Stimulated activated naive B cell treated with anti-CD40 and anti-IgM and Interleukin-4, amounts not matched to agents 10 μg/mL and 1 μg/mL and 100 μg/mL, for 72 hours (primary cell): Measurements from ENCODE around the gene HSD11B1.
A peak's percentile ranks its signal among the peaks of the same experiment; 100 is the strongest.

ENCODE experiments used
- ATAC-seq, 2 donors: fragments of 150-1000 bp; cut with Tn5 transposase; replicated peaks; 2 replicates each; pipeline ENCODE4 v1.10.0; 2021; ENCODE audit warnings: moderate library complexity in 1 of 2
- DNase-seq: peaks from one replicate; pipeline ENCODE4 v3.0.0; 2021
- H3K27ac Mint-ChIP-seq: one replicate; pipeline ENCODE4 v1.8.0; 2022; ENCODE audit warnings: mild to moderate bottlenecking, mixed read lengths
- H3K27me3 Mint-ChIP-seq, 2 donors: one replicate each; pipeline ENCODE4 v1.8.0; 2022; ENCODE audit warnings: mixed read lengths in 2 of 2
- H3K36me3 Mint-ChIP-seq, 2 donors: one replicate each; pipeline ENCODE4 v1.8.0; 2022; ENCODE audit warnings: mixed read lengths in 2 of 2, mild to moderate bottlenecking in 1 of 2
- H3K4me1 Mint-ChIP-seq, 2 donors: one replicate each; pipeline ENCODE4 v1.8.0; 2022; ENCODE audit warnings: mixed read lengths in 2 of 2, mild to moderate bottlenecking in 1 of 2
- H3K4me3 Mint-ChIP-seq, 2 donors: one replicate each; pipeline ENCODE4 v1.8.0; 2022; ENCODE audit warnings: mild to moderate bottlenecking in 2 of 2, mixed read lengths in 2 of 2, moderate library complexity in 1 of 2
- H3K9me3 Mint-ChIP-seq, 2 donors: one replicate each; pipeline ENCODE4 v1.8.0; 2022; ENCODE audit warnings: mixed read lengths in 2 of 2, mild to moderate bottlenecking in 1 of 2

HSD11B1 gene

DNA sequence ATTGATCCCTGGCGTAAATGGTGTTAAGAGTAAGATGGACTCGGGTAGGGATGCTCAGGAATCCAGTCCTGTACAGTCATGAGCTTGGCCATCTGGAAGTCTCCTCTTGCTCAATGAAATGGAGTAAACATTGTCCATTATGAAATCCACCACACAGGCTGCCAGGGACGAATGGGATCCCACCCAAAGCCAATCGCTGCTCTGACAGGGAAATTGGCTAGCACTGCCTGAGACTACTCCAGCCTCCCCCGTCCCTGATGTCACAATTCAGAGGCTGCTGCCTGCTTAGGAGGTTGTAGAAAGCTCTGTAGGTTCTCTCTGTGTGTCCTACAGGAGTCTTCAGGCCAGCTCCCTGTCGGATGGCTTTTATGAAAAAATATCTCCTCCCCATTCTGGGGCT, at the start of gene HSD11B1:
TSS of gene HSD11B1 (plus strand) at position 263 of the 400 bp plus-strand sequence. CDS start at position 360, 97 bp downstream.
- Mint-ChIP-seq H3K9me3 (peaks cover 5 to 9% of the 10 kb centered on the region in 2 donors), H3K4me1 (peaks cover 5 to 10% of the 10 kb centered on the region in 2 donors), H3K36me3 (peaks cover 0 to 4% of the 10 kb centered on the region in 2 donors), H3K27ac (peak within 1 kb of the TSS; percentile 14), H3K4me3 (peak within 1 kb of the TSS in 1 of 2 donors; percentile 28), H3K27me3 (peaks cover 30 to 43% of the 10 kb centered on the region in 2 donors)
- DNase-seq (no peak), ATAC-seq (no peak)

DNA sequence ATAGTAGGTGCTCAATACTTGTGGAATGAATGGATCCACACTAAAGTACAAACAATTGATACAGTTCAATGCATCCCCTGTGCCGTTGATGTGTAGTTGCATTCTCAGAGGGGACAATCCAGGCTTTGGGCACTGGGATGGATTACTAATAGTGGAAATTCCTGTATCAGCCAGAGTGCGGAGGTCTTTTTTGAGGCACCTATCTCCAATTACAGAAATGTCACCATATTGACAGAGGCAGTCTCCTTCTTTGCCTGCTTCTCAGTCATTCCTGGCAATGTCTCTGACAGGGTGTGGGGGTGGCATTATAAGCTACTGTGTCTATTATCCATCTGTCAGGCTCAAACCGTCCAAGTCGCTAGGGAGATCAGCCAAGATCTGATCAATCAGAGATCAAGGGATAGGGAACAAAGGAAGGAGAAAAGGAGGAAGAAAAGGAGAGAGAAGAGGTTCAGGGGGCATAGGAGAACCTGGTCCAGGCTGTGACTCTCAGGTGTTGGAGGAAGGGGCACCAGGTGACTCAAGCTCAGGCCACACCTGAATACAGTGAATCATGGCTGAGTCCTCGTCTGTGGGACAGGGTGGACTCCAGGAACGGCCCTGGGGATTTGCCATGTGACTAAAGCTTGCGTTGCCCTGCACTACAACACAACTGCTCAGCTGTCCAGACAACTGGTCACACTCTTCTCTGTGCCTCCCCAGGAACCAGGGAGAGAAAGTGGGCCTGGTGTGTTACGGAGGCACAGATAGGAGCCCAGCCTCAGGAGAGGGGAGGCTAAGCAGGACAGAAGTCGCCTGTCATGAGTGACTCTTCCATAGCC, 49.0 kb upstream of the HSD11B1 start:
- peaks cover 24 to 32% of the 10 kb centered on the region in 2 donors for H3K27me3 Mint-ChIP-seq
- no peaks in the 10 kb centered on the region for H3K36me3 Mint-ChIP-seq
- H3K9me3 Mint-ChIP-seq, result no peaks in the 10 kb centered on the region
- no peak overlapping the region for H3K27ac Mint-ChIP-seq
- H3K4me1 Mint-ChIP-seq, result peaks cover 10 to 19% of the 10 kb centered on the region in 2 donors
- H3K4me3 Mint-ChIP-seq, result no peak overlapping the region
- DNase-seq, result no peak
- no peak for ATAC-seq

DNA sequence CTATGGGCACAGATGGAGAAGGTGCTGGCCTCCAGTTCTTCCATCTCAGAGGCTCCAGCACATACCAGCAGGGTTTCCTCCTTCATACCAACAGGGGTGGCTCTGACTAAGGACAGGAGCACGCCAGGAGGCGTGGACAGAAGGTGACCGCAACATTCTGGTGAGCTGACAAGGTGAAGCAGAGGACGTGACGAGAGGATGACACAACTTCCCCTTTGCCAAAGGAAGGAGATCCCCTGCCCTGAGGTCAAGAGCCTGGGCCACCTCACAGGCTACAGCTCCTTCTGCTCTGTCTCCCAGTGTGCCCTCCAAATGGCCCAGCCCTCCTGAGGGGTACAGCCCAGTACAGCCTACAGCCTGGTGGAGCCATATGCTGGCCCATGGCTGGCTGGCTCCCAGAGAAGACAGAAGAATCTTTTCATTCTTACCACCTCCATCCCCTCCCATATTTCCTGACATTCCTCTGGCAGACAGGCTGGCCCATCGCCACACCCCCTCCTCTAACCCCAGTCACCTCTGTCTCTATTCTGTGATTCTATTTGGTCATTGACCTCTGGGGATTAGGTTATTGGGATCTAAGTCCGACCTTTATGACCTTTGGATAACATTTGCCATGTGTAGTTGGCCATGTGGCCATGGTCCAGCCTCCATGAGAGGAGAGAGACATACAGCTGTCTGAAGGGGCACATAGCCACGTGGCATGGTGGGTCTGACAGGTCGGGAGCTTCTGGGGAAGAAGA, 47.3 kb upstream of the HSD11B1 start:
- H3K9me3 Mint-ChIP-seq, result no peaks in the 10 kb centered on the region
- no peaks in the 10 kb centered on the region for H3K36me3 Mint-ChIP-seq
- no peak for DNase-seq
- ATAC-seq, result peak in 1 of 2 donors; percentile 37
- H3K27ac Mint-ChIP-seq, result no peak overlapping the region
- peaks cover 24 to 32% of the 10 kb centered on the region in 2 donors for H3K27me3 Mint-ChIP-seq
- peaks cover 8 to 19% of the 10 kb centered on the region in 2 donors for H3K4me1 Mint-ChIP-seq
- H3K4me3 Mint-ChIP-seq, result no peak overlapping the region

DNA sequence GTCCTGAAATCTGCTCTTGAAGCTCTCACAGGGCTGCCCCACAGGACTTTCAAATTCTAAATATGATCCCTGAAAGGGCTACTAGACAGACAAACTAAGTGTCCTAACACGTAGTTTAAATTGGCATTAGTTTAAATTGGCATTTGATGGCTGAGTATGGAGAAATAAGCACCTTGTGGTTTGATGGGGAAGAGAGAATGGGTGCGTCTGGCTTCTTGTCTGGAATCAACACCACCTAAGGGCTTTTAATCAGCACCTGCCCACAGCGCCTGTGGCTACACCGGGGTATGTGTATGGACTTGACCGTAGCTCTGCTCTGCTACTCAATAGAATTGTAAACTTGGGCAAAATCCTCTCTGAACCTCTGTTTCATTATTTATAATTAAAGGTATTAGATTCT, 46.7 kb upstream of the HSD11B1 start:
- ATAC-seq, result no peak
- Mint-ChIP-seq H3K4me3 (no peak overlapping the region), H3K36me3 (no peaks in the 10 kb centered on the region), H3K27me3 (peaks cover 27 to 34% of the 10 kb centered on the region in 2 donors), H3K9me3 (no peaks in the 10 kb centered on the region), H3K4me1 (peaks cover 8 to 19% of the 10 kb centered on the region in 2 donors), H3K27ac (no peak overlapping the region)
- no peak for DNase-seq

DNA sequence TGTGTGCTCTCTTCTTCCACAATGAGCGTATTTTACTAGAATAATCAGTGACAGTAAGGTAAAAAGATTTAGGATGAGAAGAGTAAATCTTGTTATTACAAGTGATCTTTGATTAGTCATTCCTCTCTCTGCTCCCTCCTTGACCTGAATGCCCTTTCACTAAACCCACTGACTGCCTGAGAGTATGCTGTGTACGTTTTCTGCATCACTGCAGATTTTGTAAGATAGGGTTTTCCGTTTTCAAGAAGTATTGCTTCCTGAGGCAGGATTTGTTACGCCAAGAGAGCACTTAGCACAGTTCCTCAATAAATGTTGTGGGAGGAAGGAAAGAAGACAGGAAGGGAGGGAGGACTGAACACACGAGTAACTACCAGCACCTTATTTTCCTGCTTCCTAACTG, 44.7 kb upstream of the HSD11B1 start:
- Mint-ChIP-seq H3K4me1 (peaks cover 7 to 13% of the 10 kb centered on the region in 2 donors), H3K27me3 (peaks cover 39 to 42% of the 10 kb centered on the region in 2 donors), H3K36me3 (no peaks in the 10 kb centered on the region), H3K9me3 (no peaks in the 10 kb centered on the region), H3K4me3 (no peak overlapping the region), H3K27ac (peak overlapping the region; percentile 59)
- DNase-seq (no peak), ATAC-seq (peak; percentile 87 to 95)

DNA sequence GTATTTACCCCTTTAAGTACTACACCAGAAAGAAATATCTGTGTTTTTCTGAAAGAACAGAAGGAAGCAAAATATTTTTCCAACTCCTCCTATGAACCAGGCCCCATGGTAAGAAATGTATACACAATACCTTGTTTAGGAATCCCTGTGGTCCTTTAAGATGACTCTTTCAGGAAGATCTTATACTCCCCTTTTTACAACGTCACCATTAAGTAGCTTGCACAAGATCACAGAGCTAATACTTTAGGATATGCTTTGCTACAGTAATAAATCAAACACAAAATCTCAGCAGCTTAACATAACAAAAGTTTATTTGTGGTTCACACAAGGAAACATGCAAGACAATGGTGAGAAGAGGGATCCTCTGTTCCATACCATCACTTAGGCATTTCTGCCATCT, 43.6 kb upstream of the HSD11B1 start:
- Mint-ChIP-seq H3K4me3 (no peak overlapping the region), H3K36me3 (no peaks in the 10 kb centered on the region), H3K27ac (no peak overlapping the region), H3K9me3 (no peaks in the 10 kb centered on the region), H3K27me3 (peaks cover 34 to 40% of the 10 kb centered on the region in 2 donors), H3K4me1 (peaks cover 7 to 13% of the 10 kb centered on the region in 2 donors)
- no peak for ATAC-seq
- no peak for DNase-seq

DNA sequence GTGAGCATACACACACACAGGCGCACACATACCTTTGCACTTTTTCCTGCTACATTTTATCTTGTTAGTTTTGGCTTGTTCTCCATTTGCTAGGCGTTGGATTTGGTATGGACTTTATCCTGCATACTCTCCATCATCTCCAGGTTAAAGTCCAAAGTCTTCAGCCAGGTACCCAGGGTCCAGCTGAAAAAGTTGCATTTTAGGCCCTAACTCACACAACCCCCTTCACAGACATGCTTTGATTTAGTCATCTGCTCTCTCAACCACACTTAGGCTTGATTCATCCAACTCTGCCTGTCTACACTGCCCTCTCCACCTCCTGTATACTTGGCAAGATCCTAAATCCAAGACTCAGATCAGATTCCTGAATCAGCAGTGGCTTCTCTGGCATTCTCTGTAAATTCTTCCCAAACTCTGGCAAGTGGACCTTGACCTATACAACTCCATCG, 41.7 kb upstream of the HSD11B1 start:
- Mint-ChIP-seq H3K36me3 (no peaks in the 10 kb centered on the region), H3K4me3 (no peak overlapping the region), H3K27ac (no peak overlapping the region), H3K4me1 (peaks cover 7 to 13% of the 10 kb centered on the region in 2 donors), H3K9me3 (no peaks in the 10 kb centered on the region), H3K27me3 (peaks cover 25 to 29% of the 10 kb centered on the region in 2 donors)
- no peak for ATAC-seq
- no peak for DNase-seq

DNA sequence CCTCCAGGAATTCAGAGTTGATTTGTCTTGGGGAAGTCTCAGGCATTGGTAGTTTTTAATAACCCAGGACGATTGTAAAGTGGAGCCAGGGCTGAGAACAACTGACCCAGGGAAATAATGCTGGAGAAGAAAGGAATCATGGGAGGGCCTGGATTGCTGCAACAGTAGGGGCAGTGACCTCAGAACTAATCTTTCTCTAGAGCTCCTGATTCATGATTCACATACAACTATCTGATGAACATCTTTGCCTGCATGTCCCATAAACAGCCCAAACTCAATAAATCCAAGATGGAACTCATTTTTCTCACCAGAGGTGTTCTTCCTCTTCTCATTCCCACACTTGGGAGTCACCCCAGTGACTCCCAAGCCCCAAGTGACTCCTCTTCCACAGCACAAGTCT, 37.5 kb upstream of the HSD11B1 start:
- Mint-ChIP-seq H3K4me3 (no peak overlapping the region), H3K36me3 (no peaks in the 10 kb centered on the region), H3K9me3 (peaks cover 3 to 4% of the 10 kb centered on the region in 2 donors), H3K4me1 (peaks cover 0 to 3% of the 10 kb centered on the region in 2 donors), H3K27ac (no peak overlapping the region), H3K27me3 (peaks cover 21 to 28% of the 10 kb centered on the region in 2 donors)
- no peak for DNase-seq
- no peak for ATAC-seq

DNA sequence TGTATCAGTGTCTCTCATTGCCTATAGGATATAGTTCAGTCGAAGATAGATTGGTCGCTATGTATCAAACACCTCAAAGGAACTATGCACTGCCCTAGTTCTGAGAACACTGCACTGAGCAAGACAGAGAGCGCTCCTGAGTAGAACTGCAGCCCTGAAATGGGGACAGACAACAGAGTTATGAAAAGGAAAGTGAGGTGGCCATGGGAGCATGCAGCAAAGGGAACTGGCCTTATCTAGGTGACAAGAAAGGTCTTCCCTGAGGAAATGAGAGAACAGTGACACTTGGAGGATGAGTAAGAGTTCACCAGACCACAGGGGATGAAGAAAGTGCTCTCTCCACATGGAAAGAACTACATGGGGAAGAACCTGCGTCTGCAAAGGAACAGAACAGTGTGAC, 36.9 kb upstream of the HSD11B1 start:
- peak; percentile 80 to 89 for ATAC-seq
- H3K27me3 Mint-ChIP-seq, result peaks cover 21 to 27% of the 10 kb centered on the region in 2 donors
- no peak overlapping the region for H3K27ac Mint-ChIP-seq
- H3K4me3 Mint-ChIP-seq, result no peak overlapping the region
- no peak for DNase-seq
- peaks cover 3 to 4% of the 10 kb centered on the region in 2 donors for H3K9me3 Mint-ChIP-seq
- peaks cover under 1 to 3% of the 10 kb centered on the region in 2 donors for H3K4me1 Mint-ChIP-seq
- no peaks in the 10 kb centered on the region for H3K36me3 Mint-ChIP-seq

DNA sequence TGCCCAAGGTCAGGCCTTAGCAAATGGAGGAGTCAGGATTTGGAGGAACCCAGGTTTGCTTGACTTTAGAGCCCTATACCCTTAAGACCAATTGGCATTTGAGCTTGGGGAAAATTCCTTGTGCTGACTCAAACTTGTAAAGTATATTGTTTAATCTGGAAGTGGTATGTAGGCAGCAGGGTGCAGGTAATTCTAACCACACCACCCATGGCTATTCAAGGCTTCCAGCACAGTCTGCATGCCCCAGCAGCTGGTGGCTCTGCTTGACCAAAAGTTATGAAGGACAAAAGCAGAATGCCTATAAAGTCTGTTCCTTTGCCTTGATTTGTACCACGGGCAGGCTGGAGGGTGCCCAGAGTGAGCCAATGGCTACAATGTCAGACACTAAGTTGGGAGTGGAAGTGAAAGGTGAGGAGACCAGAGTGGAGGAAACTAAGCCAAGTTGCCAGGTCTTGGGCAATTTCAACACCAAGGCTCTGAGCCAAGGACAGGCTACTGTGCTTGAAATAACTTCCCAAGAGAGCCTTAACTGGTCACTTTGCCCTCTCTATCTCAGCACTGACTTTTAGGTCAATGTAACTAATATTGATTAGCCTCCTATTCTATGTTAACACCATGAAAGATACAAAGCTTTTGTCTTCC, 34.1 kb upstream of the HSD11B1 start:
- H3K27ac Mint-ChIP-seq, result no peak overlapping the region
- peaks cover 23 to 31% of the 10 kb centered on the region in 2 donors for H3K27me3 Mint-ChIP-seq
- no peak for ATAC-seq
- no peak for DNase-seq
- no peaks in the 10 kb centered on the region for H3K36me3 Mint-ChIP-seq
- no peak overlapping the region for H3K4me3 Mint-ChIP-seq
- peaks cover 3 to 4% of the 10 kb centered on the region in 2 donors for H3K9me3 Mint-ChIP-seq
- peaks cover 24 to 29% of the 10 kb centered on the region in 2 donors for H3K4me1 Mint-ChIP-seq

DNA sequence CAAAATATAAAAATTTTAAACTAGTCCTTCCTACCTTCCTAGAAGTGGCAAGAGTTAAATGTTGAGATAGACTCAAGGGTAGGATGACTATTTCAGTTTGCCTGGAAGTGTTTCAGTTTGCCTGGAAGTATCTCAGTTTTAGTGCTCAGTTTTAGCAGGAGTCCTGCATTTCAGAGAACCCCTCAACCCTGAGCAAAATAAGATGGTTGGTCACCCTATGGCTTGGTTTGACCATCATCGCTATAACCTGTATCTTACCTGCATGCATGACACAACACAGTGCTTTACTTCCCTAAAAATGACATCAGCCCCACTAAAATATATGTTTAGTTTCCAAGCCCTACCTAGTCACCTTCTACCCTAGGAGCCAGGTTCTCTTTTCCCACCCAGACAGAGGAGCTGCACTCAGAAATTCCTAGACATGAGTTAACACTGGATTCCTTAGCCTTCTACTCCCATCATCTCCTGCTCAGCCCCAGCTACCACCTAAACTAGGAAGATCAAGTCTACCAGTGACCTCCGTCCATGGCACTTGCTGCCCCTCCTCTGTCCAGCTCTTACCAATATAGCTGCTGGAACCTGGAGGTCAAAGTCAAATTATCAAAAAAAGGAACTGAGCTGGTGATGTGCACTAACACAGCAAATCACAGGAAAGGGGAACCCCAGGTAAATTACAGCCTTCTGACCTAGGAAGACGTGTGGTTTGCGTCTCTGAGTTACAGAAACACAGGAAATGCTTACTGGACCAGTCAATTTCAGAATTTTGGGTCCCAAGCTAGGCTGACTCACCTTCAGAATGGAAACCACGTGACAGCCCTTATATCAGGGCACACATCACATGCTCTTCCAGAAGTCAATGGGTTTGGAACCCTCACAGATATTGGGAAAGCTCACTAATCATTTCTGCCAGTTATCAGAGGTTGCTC, 31.7 kb upstream of the HSD11B1 start:
- ATAC-seq (peak; percentile 93 to 95), DNase-seq (peak; percentile 70)
- Mint-ChIP-seq H3K36me3 (no peaks in the 10 kb centered on the region), H3K4me3 (peak overlapping the region; percentile 20 to 36), H3K27me3 (peaks cover 44 to 54% of the 10 kb centered on the region in 2 donors), H3K4me1 (peaks cover 32 to 35% of the 10 kb centered on the region in 2 donors), H3K9me3 (peaks cover 3 to 4% of the 10 kb centered on the region in 2 donors), H3K27ac (peak overlapping the region; percentile 82)

DNA sequence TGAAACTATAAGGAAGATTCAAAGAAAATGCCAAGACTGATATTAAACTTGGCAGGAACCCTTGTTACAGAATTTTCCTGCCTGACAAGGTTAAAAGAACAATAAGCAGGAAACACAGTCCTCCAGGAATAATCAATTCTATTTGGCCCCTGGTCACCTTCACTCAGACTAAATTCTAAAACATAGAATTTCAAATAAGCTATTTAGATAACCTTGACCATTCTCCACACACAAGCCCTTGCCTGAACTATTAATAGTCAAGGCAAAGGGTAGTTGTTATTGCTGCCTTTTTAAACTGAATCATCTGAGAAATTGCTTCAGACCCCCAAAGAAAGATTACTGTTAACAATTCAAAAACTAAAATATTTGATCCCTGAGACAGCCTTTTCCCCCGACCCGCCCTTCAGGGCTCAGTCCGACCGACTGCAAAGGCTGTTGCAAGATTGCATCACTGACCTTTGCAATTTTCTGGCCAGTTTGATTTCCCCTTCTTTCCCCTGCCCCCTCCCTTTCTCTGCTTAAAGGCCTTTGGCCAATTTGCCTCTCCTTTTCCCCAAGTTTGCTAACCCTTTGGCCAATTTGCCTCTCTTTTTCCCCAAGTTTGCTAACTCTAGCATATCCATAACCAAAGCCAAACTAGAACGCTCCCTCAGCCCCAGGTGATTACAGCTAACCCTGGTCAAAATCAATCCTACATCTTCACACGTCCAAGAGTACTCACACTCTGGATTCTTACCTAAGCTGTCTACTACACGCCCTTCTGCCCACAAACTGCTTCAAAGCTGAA, 30.8 kb upstream of the HSD11B1 start:
- Mint-ChIP-seq H3K4me3 (peak overlapping the region in 1 of 2 donors; percentile 1), H3K27me3 (peaks cover 51 to 60% of the 10 kb centered on the region in 2 donors), H3K9me3 (peaks cover 3 to 4% of the 10 kb centered on the region in 2 donors), H3K27ac (peak overlapping the region; percentile 49), H3K4me1 (peaks cover 32 to 40% of the 10 kb centered on the region in 2 donors), H3K36me3 (no peaks in the 10 kb centered on the region)
- no peak for DNase-seq
- ATAC-seq, result no peak
